Neural progenitor cell (in vitro differentiated cells): ENCODE measurements around the gene NGFR. TPM values are rescaled to one million over a fixed set of nuclear protein-coding genes. Genes with fewer than 3 reads are reported as not detected.

Source experiments
- DNase-seq: peaks from one replicate; pipeline ENCODE4 v3.0.0-alpha.2; 2016; ENCODE audit warnings: low spot score
- H2AFZ ChIP-seq: fragments of 200-600 bp; sonication (generic); replicated peaks from 2 replicates; pipeline ENCODE4 v1.6.1; 2016; ENCODE audit warnings: antibody characterized with exemption
- H3F3A ChIP-seq: fragments of 200-600 bp; sonication (generic); 2 replicates; pipeline ENCODE4 v1.6.1; 2016; ENCODE audit warnings: antibody characterized with exemption, low read depth
- H3K27ac ChIP-seq: fragments of 200-600 bp; sonication (generic); 2 replicates; pipeline ENCODE4 v1.5.1; 2016; ENCODE audit warnings: mild to moderate bottlenecking
- H3K27me3 ChIP-seq: fragments of 200-600 bp; sonication (generic); 2 replicates; pipeline ENCODE4 v1.6.1; 2016; ENCODE audit warnings: mild to moderate bottlenecking, moderate library complexity
- H3K36me3 ChIP-seq: fragments of 200-600 bp; sonication (generic); 2 replicates; pipeline ENCODE4 v1.5.1; 2016
- H3K4me1 ChIP-seq: fragments of 200-600 bp; sonication (generic); 2 replicates; pipeline ENCODE4 v1.6.1; 2016; ENCODE audit warnings: mixed run types
- H3K4me2 ChIP-seq: fragments of 200-600 bp; sonication (generic); 2 replicates; pipeline ENCODE4 v1.6.1; 2016
- H3K4me3 ChIP-seq: fragments of 200-600 bp; sonication (generic); 2 replicates; pipeline ENCODE4 v1.5.1; 2016
- H3K79me2 ChIP-seq: fragments of 200-600 bp; sonication (generic); 2 replicates; pipeline ENCODE4 v1.6.1; 2016; ENCODE audit warnings: low read depth
- H3K9ac ChIP-seq: fragments of 200-600 bp; sonication (generic); 2 replicates; pipeline ENCODE4 v1.6.1; 2016
- H3K9me3 ChIP-seq: fragments of 200-600 bp; sonication (generic); 2 replicates; pipeline ENCODE4 v1.5.1; 2016; ENCODE audit warnings: low read depth
- H4K20me1 ChIP-seq: fragments of 200-600 bp; sonication (generic); 2 replicates; pipeline ENCODE4 v1.6.1; 2016; ENCODE audit warnings: low read depth
- H3K27ac Mint-ChIP-seq: 3 replicates; pipeline ENCODE4 v1.8.0; 2021; ENCODE audit warnings: mixed read lengths
- H3K27me3 Mint-ChIP-seq: 2 replicates; pipeline ENCODE4 v1.8.0; 2022; ENCODE audit warnings: low read depth, mild to moderate bottlenecking, inconsistent platforms, moderate library complexity, mixed read lengths; ENCODE audit not compliant: insufficient read depth
- H3K36me3 Mint-ChIP-seq: 3 replicates; pipeline ENCODE4 v1.8.0; 2021; ENCODE audit warnings: mixed read lengths
- H3K4me1 Mint-ChIP-seq: 3 replicates; pipeline ENCODE4 v1.8.0; 2021; ENCODE audit warnings: mixed read lengths
- H3K4me3 Mint-ChIP-seq: 3 replicates; pipeline ENCODE4 v1.8.0; 2021; ENCODE audit warnings: mild to moderate bottlenecking, moderate library complexity, mixed read lengths
- H3K9me3 Mint-ChIP-seq: 3 replicates; pipeline ENCODE4 v1.8.0; 2020; ENCODE audit warnings: mixed read lengths
- EZH2 ChIP-seq: fragments of 200-600 bp; sonication (generic); IDR thresholded peaks from 2 replicates; pipeline ENCODE4 v1.6.1; 2017; ENCODE audit warnings: antibody characterized with exemption, mild to moderate bottlenecking, moderate library complexity
- EZH2phosphoT487 ChIP-seq: fragments of 200-600 bp; sonication (generic); IDR thresholded peaks from 2 replicates; pipeline ENCODE4 v1.6.1; 2017; ENCODE audit warnings: antibody characterized with exemption
- total RNA-seq: library from RNA; depleted of rRNA; stranded (reverse); fragments of >200 nt; gene quantifications from 2 replicates; pipeline ENCODE4 v1.2.3, GENCODE V29; 2015; ENCODE audit warnings: low replicate concordance
- TF ChIP-seq, protein P1 (sequence below): fragments of 200-600 bp; sonication (generic); IDR thresholded peaks from 2 replicates; pipeline ENCODE4 v1.5.1; 2017; ENCODE audit warnings: antibody characterized with exemption, mild to moderate bottlenecking

The NGFR gene
- total RNA-seq, 1 donor from 2014 or later: 6.6 TPM

DNA sequence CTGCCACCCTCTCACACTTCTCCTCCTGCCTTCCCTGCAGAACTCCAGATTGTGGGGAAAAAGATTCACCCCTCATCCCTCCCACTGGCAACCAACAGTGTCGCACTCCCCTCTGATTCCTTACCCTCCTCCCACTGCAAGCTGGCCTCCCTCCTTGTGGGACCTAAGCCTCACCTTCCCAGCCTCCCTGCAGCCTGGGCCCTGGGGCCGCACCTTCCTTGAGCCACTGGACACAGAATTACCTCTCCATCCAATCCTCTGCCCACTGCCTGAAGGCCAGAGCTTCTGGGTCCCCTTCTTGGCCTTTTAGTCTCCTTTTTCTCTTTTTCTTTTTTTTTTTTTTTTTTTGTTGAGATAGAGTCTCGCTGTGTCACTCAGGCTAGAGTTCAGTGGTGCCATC is 33.9 kb downstream of the NGFR start:
- H4K20me1 ChIP-seq: no peaks in the 10 kb centered on the region
- Mint-ChIP-seq H3K27ac (peak overlapping the region; percentile 16), H3K4me3 (no peak overlapping the region), H3K4me1 (peaks cover 12% of the 10 kb centered on the region), H3K36me3 (no peaks in the 10 kb centered on the region), H3K9me3 (no peaks in the 10 kb centered on the region), H3K27me3 (no peaks in the 10 kb centered on the region)
- no peaks in the 10 kb centered on the region for H3K36me3 ChIP-seq
- no peak for DNase-seq
- no peak overlapping the region for H3K27ac ChIP-seq
- no peaks in the 10 kb centered on the region for H3K79me2 ChIP-seq
- H3K9ac ChIP-seq: no peak overlapping the region
- no peaks in the 10 kb centered on the region for H3K9me3 ChIP-seq
- peaks cover 12% of the 10 kb centered on the region for H3K4me1 ChIP-seq
- no peak overlapping the region for H2AFZ ChIP-seq
- H3K27me3 ChIP-seq: no peaks in the 10 kb centered on the region
- TF ChIP-seq EZH2phosphoT487 (no peak), EZH2 (no peak)
- TF ChIP-seq, protein P1, sequence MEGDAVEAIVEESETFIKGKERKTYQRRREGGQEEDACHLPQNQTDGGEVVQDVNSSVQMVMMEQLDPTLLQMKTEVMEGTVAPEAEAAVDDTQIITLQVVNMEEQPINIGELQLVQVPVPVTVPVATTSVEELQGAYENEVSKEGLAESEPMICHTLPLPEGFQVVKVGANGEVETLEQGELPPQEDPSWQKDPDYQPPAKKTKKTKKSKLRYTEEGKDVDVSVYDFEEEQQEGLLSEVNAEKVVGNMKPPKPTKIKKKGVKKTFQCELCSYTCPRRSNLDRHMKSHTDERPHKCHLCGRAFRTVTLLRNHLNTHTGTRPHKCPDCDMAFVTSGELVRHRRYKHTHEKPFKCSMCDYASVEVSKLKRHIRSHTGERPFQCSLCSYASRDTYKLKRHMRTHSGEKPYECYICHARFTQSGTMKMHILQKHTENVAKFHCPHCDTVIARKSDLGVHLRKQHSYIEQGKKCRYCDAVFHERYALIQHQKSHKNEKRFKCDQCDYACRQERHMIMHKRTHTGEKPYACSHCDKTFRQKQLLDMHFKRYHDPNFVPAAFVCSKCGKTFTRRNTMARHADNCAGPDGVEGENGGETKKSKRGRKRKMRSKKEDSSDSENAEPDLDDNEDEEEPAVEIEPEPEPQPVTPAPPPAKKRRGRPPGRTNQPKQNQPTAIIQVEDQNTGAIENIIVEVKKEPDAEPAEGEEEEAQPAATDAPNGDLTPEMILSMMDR: no peak
- no peak overlapping the region for H3K4me2 ChIP-seq
- H3F3A ChIP-seq: no peaks in the 10 kb centered on the region
- H3K4me3 ChIP-seq: no peak overlapping the region

DNA sequence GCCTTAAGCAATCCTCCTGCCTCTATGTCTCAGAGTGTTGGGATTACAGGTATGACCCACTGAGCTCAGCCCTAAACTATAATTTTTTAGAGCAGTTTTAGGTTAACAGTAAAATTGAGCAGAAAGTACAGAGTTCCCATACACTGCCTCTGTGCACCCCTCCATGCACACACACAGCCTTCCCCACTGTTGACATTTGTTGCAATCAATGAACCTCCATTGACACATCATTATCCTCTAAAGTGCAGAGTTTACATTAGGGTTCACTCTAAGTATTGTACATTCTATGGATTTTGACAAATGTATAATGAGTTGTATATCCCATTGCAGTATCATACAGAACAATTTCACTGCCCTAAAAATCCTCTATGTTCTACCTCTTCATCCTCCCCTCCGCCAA is 35.0 kb downstream of the NGFR start:
- Histone ChIP-seq H3K4me3 (no peak overlapping the region), H2AFZ (no peak overlapping the region), H3K36me3 (no peaks in the 10 kb centered on the region), H3K79me2 (no peaks in the 10 kb centered on the region), H3K4me1 (peaks cover 12% of the 10 kb centered on the region), H3K9me3 (no peaks in the 10 kb centered on the region), H3K9ac (no peak overlapping the region), H3F3A (no peaks in the 10 kb centered on the region), H4K20me1 (no peaks in the 10 kb centered on the region), H3K4me2 (no peak overlapping the region), H3K27ac (no peak overlapping the region), H3K27me3 (no peaks in the 10 kb centered on the region)
- H3K9me3 Mint-ChIP-seq: no peaks in the 10 kb centered on the region
- TF ChIP-seq EZH2phosphoT487: no peak
- TF ChIP-seq, protein P1: no peak
- no peak for TF ChIP-seq EZH2
- H3K27me3 Mint-ChIP-seq: no peaks in the 10 kb centered on the region
- H3K4me1 Mint-ChIP-seq: peaks cover 12% of the 10 kb centered on the region
- H3K4me3 Mint-ChIP-seq: no peak overlapping the region
- no peaks in the 10 kb centered on the region for H3K36me3 Mint-ChIP-seq
- DNase-seq: no peak
- H3K27ac Mint-ChIP-seq: no peak overlapping the region

DNA sequence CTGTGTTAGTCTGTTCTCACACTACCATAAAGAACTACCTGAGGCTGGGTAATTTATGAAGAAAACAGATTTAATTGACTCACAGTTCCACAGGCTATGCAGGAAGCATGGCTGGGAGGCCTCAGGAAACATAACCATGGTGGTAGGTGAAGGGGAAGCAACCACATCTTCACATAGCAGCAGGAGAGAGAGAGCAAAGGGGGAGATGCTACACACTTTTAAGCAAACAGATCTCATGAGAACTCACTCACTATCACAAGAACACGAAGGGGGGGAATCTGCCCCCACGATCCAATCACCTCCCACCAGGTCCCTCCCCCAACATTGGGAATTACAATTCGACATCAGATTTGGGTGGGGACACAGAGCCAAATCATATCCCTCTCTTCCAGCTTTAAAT is 48.8 kb downstream of the NGFR start:
- Mint-ChIP-seq H3K27ac (no peak overlapping the region), H3K9me3 (no peaks in the 10 kb centered on the region), H3K36me3 (no peaks in the 10 kb centered on the region), H3K4me1 (peaks cover 4% of the 10 kb centered on the region), H3K27me3 (peaks cover 9% of the 10 kb centered on the region), H3K4me3 (no peak overlapping the region)
- no peak overlapping the region for H3K27ac ChIP-seq
- peaks cover 38% of the 10 kb centered on the region for H3K4me1 ChIP-seq
- H3F3A ChIP-seq: peaks cover 13% of the 10 kb centered on the region
- no peaks in the 10 kb centered on the region for H3K9me3 ChIP-seq
- H3K4me3 ChIP-seq: no peak overlapping the region
- no peaks in the 10 kb centered on the region for H3K27me3 ChIP-seq
- no peaks in the 10 kb centered on the region for H3K36me3 ChIP-seq
- no peak overlapping the region for H3K9ac ChIP-seq
- no peak overlapping the region for H3K4me2 ChIP-seq
- TF ChIP-seq, protein P1: no peak
- TF ChIP-seq EZH2: no peak
- no peak for TF ChIP-seq EZH2phosphoT487
- no peak overlapping the region for H2AFZ ChIP-seq
- no peak for DNase-seq
- H3K79me2 ChIP-seq: no peaks in the 10 kb centered on the region
- no peaks in the 10 kb centered on the region for H4K20me1 ChIP-seq
